ENCODE measurements around the gene MFSD2B. TPM values are rescaled to one million over a fixed set of nuclear protein-coding genes. Genes with fewer than 3 reads are reported as not detected.

MFSD2B gene
- total and polyA plus RNA-seq, 2 experiments from 2014 or later: 0.25 TPM; not detected in 1

- no peak for DNase-seq (ENCODE audit: low spot score)
- Histone ChIP-seq H3K9me3 (ENCODE audit: low read depth) (no peaks in the 10 kb centered on the region), H3K4me3 (no peak overlapping the region), H3K4me1 (ENCODE audit: insufficient read depth) (no peaks in the 10 kb centered on the region), H3K36me3 (replicated peaks; ENCODE audit: insufficient read depth, low read depth) (no peaks in the 10 kb centered on the region), H3K79me2 (no peaks in the 10 kb centered on the region), H3K9me2 (replicated peaks; ENCODE audit: insufficient read depth) (no peaks in the 10 kb centered on the region), H2AFZ (no peak overlapping the region), H3K4me2 (no peak overlapping the region), H4K20me1 (ENCODE audit: insufficient read depth, poor library complexity, severe bottlenecking) (no peaks in the 10 kb centered on the region), H3K27me3 (no peaks in the 10 kb centered on the region), H3K27ac (no peak overlapping the region)
- 91% methylated on average over 17 of the region's 17 CpGs for WGBS (ENCODE audit: low lambda C conversion rate, missing lambda C conversion rate)
- TF ChIP-seq EZH2 (IDR thresholded peaks at IDR 0.05; ENCODE audit: borderline replicate concordance): no peak
- TF ChIP-seq EZH2phosphoT487 (IDR thresholded peaks at IDR 0.05; ENCODE audit: low read depth, severe bottlenecking, unreplicated experiment): no peak
- TF ChIP-seq CTCF (IDR thresholded peaks at IDR 0.05; ENCODE audit: poor library complexity): no peak
Measured at GRCh38 chr2:24024996-24025663, 15.2 kb downstream of the MFSD2B start.

- H3K4me3 ChIP-seq: no peak overlapping the region
- no peak overlapping the region for H3K27ac ChIP-seq
- no peaks in the 10 kb centered on the region for H4K20me1 ChIP-seq (ENCODE audit: insufficient read depth, poor library complexity, severe bottlenecking)
- no peak for DNase-seq (ENCODE audit: low spot score)
- H3K4me1 ChIP-seq (ENCODE audit: insufficient read depth): no peaks in the 10 kb centered on the region
- H3K79me2 ChIP-seq: no peaks in the 10 kb centered on the region
- no peak for TF ChIP-seq EZH2phosphoT487 (IDR thresholded peaks at IDR 0.05; ENCODE audit: low read depth, severe bottlenecking, unreplicated experiment)
- TF ChIP-seq EZH2 (IDR thresholded peaks at IDR 0.05; ENCODE audit: borderline replicate concordance): no peak
- no peak for TF ChIP-seq CTCF (IDR thresholded peaks at IDR 0.05; ENCODE audit: poor library complexity)
- no peaks in the 10 kb centered on the region for H3K9me2 ChIP-seq (replicated peaks; ENCODE audit: insufficient read depth)
- 43% methylated on average over 2 of the region's 2 CpGs for WGBS (ENCODE audit: low lambda C conversion rate, missing lambda C conversion rate)
- no peaks in the 10 kb centered on the region for H3K9me3 ChIP-seq (ENCODE audit: low read depth)
- no peak overlapping the region for H3K4me2 ChIP-seq
- no peaks in the 10 kb centered on the region for H3K27me3 ChIP-seq
- H3K36me3 ChIP-seq (replicated peaks; ENCODE audit: insufficient read depth, low read depth): no peaks in the 10 kb centered on the region
- no peak overlapping the region for H2AFZ ChIP-seq
Measured at GRCh38 chr2:24026233-24026632, 16.3 kb downstream of the MFSD2B start.

GRCh38 chr2:24038786-24039499 is 29.1 kb downstream of the MFSD2B start:
- no peaks in the 10 kb centered on the region for H3K4me1 ChIP-seq (ENCODE audit: insufficient read depth)
- H2AFZ ChIP-seq: no peak overlapping the region
- H3K9me2 ChIP-seq (replicated peaks; ENCODE audit: insufficient read depth): no peaks in the 10 kb centered on the region
- no peak for TF ChIP-seq EZH2phosphoT487 (IDR thresholded peaks at IDR 0.05; ENCODE audit: low read depth, severe bottlenecking, unreplicated experiment)
- TF ChIP-seq EZH2 (IDR thresholded peaks at IDR 0.05; ENCODE audit: borderline replicate concordance): no peak
- no peak for TF ChIP-seq CTCF (IDR thresholded peaks at IDR 0.05; ENCODE audit: poor library complexity)
- peaks cover 14% of the 10 kb centered on the region for H3K79me2 ChIP-seq
- H3K4me2 ChIP-seq: no peak overlapping the region
- no peak for DNase-seq (ENCODE audit: low spot score)
- no peak overlapping the region for H3K4me3 ChIP-seq
- 97% methylated on average over 9 of the region's 9 CpGs for WGBS (ENCODE audit: low lambda C conversion rate, missing lambda C conversion rate)
- H4K20me1 ChIP-seq (ENCODE audit: insufficient read depth, poor library complexity, severe bottlenecking): no peaks in the 10 kb centered on the region
- H3K27me3 ChIP-seq: no peaks in the 10 kb centered on the region
- H3K9me3 ChIP-seq (ENCODE audit: low read depth): no peaks in the 10 kb centered on the region
- no peaks in the 10 kb centered on the region for H3K36me3 ChIP-seq (replicated peaks; ENCODE audit: insufficient read depth, low read depth)
- no peak overlapping the region for H3K27ac ChIP-seq
